SU-DHL-6 (cell line): ENCODE data around the gene TDRD10.
"Not testable (repeated sequence)": the region's sequence is repeated elsewhere in the genome, so short reads cannot be mapped to it uniquely, and the experiment has no call there.

Source experiments
- H2AFZ ChIP-seq: fragments of 200-600 bp; sonication (generic); 2 replicates; pipeline ENCODE4 v1.6.1; 2014; ENCODE audit warnings: low read depth, mild to moderate bottlenecking, moderate library complexity, mixed read lengths, antibody characterized with exemption, low read length; ENCODE audit not compliant: severe bottlenecking
- H3F3A ChIP-seq: fragments of 200-600 bp; shearing (Covaris generic); 2 replicates; pipeline ENCODE4 v1.6.0; 2016; ENCODE audit warnings: antibody characterized with exemption, mild to moderate bottlenecking; ENCODE audit not compliant: insufficient read depth
- H3K27ac ChIP-seq: fragments of 200-600 bp; sonication (generic); 2 replicates; pipeline ENCODE4 v1.5.1; 2016; ENCODE audit warnings: low read depth, mild to moderate bottlenecking, low read length, moderate library complexity, mixed read lengths
- H3K27me3 ChIP-seq: fragments of 200-600 bp; sonication (generic), shearing (Covaris generic); 2 replicates; pipeline ENCODE4 v1.6.0; 2014; ENCODE audit warnings: mild to moderate bottlenecking, low read length
- H3K36me3 ChIP-seq: fragments of 200-600 bp; sonication (generic); 2 replicates; pipeline ENCODE4 v1.6.1; 2014; ENCODE audit warnings: mild to moderate bottlenecking, low read length, mixed read lengths
- H3K4me2 ChIP-seq: fragments of 300-600, 200-600 bp; shearing (Covaris generic), sonication (generic); 2 replicates; pipeline ENCODE4 v1.6.0; 2014; ENCODE audit warnings: low read length, low read depth, mild to moderate bottlenecking; ENCODE audit not compliant: poor library complexity, severe bottlenecking
- H3K4me3 ChIP-seq: fragments of 200-600 bp; sonication (generic); 2 replicates; pipeline ENCODE4 v1.5.1; 2014; ENCODE audit warnings: antibody characterized with exemption, low read length, mild to moderate bottlenecking, mixed read lengths; ENCODE audit not compliant: insufficient read depth, poor library complexity, severe bottlenecking
- H3K79me2 ChIP-seq: fragments of 200-600 bp; sonication (generic); 2 replicates; pipeline ENCODE4 v1.6.1; 2014; ENCODE audit warnings: mild to moderate bottlenecking, low read length, moderate library complexity; ENCODE audit not compliant: insufficient read depth
- H3K9ac ChIP-seq: fragments of 200-600 bp; sonication (generic); 2 replicates; pipeline ENCODE4 v1.7.0; 2014; ENCODE audit warnings: mild to moderate bottlenecking, low read length
- H3K9me2 ChIP-seq: fragments of 200-600 bp; sonication (generic); replicated peaks from 2 replicates; pipeline ENCODE4 v1.6.1; 2014; ENCODE audit warnings: low read length; ENCODE audit not compliant: insufficient read depth
- H3K9me3 ChIP-seq: fragments of 200-600 bp; sonication (generic); 2 replicates; pipeline ENCODE4 v1.6.1; 2014; ENCODE audit warnings: low read length, mixed read lengths; ENCODE audit not compliant: insufficient read depth
- H4K20me1 ChIP-seq: fragments of 200-600 bp; sonication (generic); 2 replicates; pipeline ENCODE4 v1.6.1; 2014; ENCODE audit warnings: low read depth, mild to moderate bottlenecking, antibody characterized with exemption, low read length, moderate library complexity, mixed read lengths
- EZH2phosphoT487 ChIP-seq: fragments of 200-600 bp; sonication (generic), shearing (Covaris generic); conservative IDR thresholded peaks from 2 replicates; pipeline ENCODE4 v1.6.1; 2018; ENCODE audit warnings: mild to moderate bottlenecking, antibody characterized with exemption, low read length, moderate library complexity, mixed read lengths
- TF ChIP-seq, protein P1 (sequence below): fragments of 200-600 bp; sonication (generic); IDR thresholded peaks from one replicate; pipeline ENCODE4 v1.5.1; 2017; ENCODE audit warnings: antibody characterized with exemption, mild to moderate bottlenecking, low read length, moderate library complexity; ENCODE audit not compliant: insufficient read depth, poor library complexity, severe bottlenecking

TDRD10 gene

GRCh38 chr1:154529308-154529707 is 27.3 kb downstream of the TDRD10 start:
- H3K4me2 ChIP-seq, result no peak overlapping the region
- H3K27ac ChIP-seq, result no peak overlapping the region
- H3K9me3 ChIP-seq, result no peaks in the 10 kb centered on the region

DNA sequence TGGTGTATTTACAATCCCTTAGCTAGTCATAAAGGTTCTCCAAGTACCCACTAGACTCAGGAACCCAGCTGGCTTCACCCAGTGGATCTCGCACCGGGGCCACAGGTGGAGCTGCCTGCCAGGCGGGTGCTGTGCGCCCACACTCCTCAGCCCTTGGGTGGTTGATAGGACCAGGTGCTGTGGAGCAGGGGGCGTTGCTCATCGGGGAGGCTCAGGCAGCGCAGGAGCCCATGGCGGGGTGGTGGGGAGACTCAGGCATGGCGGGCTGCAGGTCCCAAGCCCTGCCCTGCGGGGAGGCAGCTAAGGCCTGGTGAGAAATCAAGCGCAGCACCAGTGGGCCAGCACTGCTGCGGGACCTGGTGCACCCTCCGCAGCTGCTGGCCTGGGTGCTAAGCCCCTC is 29.9 kb downstream of the TDRD10 start:
- H3K79me2 ChIP-seq, H4K20me1 ChIP-seq, H3K27me3 ChIP-seq, H2AFZ ChIP-seq, H3F3A ChIP-seq, H3K9ac ChIP-seq, H3K36me3 ChIP-seq, H3K9me2 ChIP-seq, H3K9me3 ChIP-seq, H3K27ac ChIP-seq, H3K4me2 ChIP-seq, H3K4me3 ChIP-seq: not testable (repeated sequence)

More at GRCh38 chr1:154529308-154529707, 27.3 kb downstream of the TDRD10 start:
- no peak overlapping the region for H3K4me3 ChIP-seq
- no peaks in the 10 kb centered on the region for H3K36me3 ChIP-seq
- H3F3A ChIP-seq, result no peaks in the 10 kb centered on the region
- no peak overlapping the region for H3K9ac ChIP-seq
- no peak for TF ChIP-seq EZH2phosphoT487
- TF ChIP-seq, protein P1, sequence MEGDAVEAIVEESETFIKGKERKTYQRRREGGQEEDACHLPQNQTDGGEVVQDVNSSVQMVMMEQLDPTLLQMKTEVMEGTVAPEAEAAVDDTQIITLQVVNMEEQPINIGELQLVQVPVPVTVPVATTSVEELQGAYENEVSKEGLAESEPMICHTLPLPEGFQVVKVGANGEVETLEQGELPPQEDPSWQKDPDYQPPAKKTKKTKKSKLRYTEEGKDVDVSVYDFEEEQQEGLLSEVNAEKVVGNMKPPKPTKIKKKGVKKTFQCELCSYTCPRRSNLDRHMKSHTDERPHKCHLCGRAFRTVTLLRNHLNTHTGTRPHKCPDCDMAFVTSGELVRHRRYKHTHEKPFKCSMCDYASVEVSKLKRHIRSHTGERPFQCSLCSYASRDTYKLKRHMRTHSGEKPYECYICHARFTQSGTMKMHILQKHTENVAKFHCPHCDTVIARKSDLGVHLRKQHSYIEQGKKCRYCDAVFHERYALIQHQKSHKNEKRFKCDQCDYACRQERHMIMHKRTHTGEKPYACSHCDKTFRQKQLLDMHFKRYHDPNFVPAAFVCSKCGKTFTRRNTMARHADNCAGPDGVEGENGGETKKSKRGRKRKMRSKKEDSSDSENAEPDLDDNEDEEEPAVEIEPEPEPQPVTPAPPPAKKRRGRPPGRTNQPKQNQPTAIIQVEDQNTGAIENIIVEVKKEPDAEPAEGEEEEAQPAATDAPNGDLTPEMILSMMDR, result no peak
- no peaks in the 10 kb centered on the region for H3K9me2 ChIP-seq
- no peak overlapping the region for H2AFZ ChIP-seq
- H3K79me2 ChIP-seq, result no peaks in the 10 kb centered on the region
- no peaks in the 10 kb centered on the region for H4K20me1 ChIP-seq
- no peaks in the 10 kb centered on the region for H3K27me3 ChIP-seq

DNA sequence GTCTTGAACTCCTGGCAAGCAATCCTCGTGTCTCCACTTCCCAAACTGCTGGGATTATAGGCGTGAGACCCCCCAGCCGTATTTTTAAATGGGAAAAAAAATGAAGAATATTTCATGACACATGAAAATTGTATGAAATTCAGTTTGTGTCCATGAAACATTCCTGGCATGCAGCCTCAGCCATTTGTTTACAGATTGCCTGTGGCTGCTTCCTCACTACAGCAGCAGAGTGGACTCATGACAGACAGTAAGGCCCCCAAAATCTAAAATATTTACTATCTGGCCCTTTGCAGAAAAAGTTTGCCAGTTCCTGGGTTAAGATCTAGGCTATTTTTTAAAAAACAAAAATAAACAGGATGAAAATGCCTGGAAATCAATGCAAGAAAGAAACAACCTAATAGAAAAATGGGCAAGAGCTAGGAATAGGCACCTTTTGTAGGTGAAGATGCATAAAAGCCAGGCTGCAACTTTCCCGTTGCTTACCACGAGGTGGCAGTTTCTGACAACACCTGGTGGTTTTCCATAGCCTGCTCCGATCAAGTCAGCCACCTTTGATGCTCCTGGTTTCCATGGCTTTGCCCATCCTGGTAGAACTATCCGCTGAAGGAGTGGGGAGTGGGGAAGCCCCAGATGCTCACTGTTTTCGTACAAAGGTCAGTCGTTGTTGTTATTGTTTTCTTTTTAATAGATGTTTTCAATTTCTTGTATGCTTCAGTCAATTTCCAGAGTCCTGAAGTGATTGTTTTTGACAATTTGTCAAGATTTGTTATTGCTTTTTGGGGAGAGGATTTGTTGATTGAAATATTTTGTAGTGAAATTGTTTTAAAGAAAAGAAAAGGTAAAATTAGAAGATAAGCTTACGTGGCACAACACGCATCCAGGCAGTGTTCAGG is 32.2 kb downstream of the TDRD10 start:
- Histone ChIP-seq H3K9me3 (no peaks in the 10 kb centered on the region), H3K4me3 (no peak overlapping the region), H3F3A (no peaks in the 10 kb centered on the region), H3K27ac (no peak overlapping the region), H4K20me1 (no peaks in the 10 kb centered on the region), H3K36me3 (no peaks in the 10 kb centered on the region), H3K79me2 (no peaks in the 10 kb centered on the region), H3K4me2 (no peak overlapping the region), H2AFZ (no peak overlapping the region), H3K27me3 (no peaks in the 10 kb centered on the region), H3K9ac (no peak overlapping the region), H3K9me2 (no peaks in the 10 kb centered on the region)
- TF ChIP-seq, protein P1, result peak; percentile 19
- no peak for TF ChIP-seq EZH2phosphoT487

DNA sequence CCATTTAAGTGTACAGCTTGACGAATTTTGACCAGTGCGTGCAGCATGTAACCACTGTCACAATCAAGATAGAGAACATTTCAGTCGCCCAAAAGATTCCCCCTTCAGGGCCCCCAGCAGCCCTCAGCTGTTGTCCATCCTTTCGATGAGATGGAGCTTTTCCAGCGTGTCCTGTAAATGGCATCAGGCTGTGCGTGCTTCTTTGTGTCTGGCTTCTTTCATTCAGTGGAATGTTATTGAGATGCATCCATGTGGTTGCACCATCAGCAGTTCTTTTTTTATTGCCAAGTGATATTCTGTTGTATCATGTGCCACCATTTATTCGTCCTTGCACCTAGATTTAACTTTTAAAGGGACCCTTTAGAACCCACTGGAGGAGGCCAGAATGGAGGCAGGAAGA is 34.6 kb downstream of the TDRD10 start:
- H4K20me1 ChIP-seq, result no peaks in the 10 kb centered on the region
- H2AFZ ChIP-seq, result no peak overlapping the region
- no peak overlapping the region for H3K4me3 ChIP-seq
- no peaks in the 10 kb centered on the region for H3K9me2 ChIP-seq
- TF ChIP-seq EZH2phosphoT487, result no peak
- no peaks in the 10 kb centered on the region for H3K79me2 ChIP-seq
- H3K27ac ChIP-seq, result no peak overlapping the region
- H3K36me3 ChIP-seq, result no peaks in the 10 kb centered on the region
- no peak overlapping the region for H3K4me2 ChIP-seq
- no peak overlapping the region for H3K9ac ChIP-seq
- H3K27me3 ChIP-seq, result no peaks in the 10 kb centered on the region
- no peaks in the 10 kb centered on the region for H3F3A ChIP-seq
- H3K9me3 ChIP-seq, result no peaks in the 10 kb centered on the region
